CD4-positive, alpha-beta T cell (primary cell): ENCODE measurements around the gene LYPD6. TPM values are rescaled to one million over a fixed set of nuclear protein-coding genes. Genes with fewer than 3 reads are reported as not detected.

ENCODE experiments used
- ATAC-seq: fragments of 200-7000 bp; cut with Tn5 transposase; one replicate; pipeline ENCODE4 v1.10.0; 2022; ENCODE audit warnings: mild to moderate bottlenecking; ENCODE audit not compliant: poor library complexity
- CTCF ChIA-PET: fragments of 350-600 bp; sonication (Branson Sonifier 250); formaldehyde crosslinking; loops from one replicate; lab custom pipeline; 2021; ENCODE audit warnings: antibody characterized with exemption, inconsistent platforms; lab: Charles Lee
- POLR2A ChIA-PET: fragments of 350-600 bp; sonication (Branson Sonifier 250); formaldehyde crosslinking; loops from one replicate; lab custom pipeline; 2021; ENCODE audit warnings: antibody characterized with exemption, inconsistent platforms; lab: Charles Lee
- DNase-seq, 14 experiments: peaks; one replicate each; pipeline ENCODE4 v3.0.0-alpha.2; 2013 to 2020; ENCODE audit warnings: mixed read lengths in 2 of 14
- H3K27ac ChIP-seq, 2 donors: one replicate each; pipeline versions ENCODE4 v1.5.1 to v1.7.0; 2013; ENCODE audit warnings: low read length in 2 of 2, low read depth in 1 of 2, mild to moderate bottlenecking in 1 of 2
- H3K27me3 ChIP-seq, 2 experiments: 1 replicate in 1 of 2; 2 replicates in 1 of 2; pipeline versions ENCODE4 v1.6.1 to v1.7.0; 2013; ENCODE audit warnings: low read length in 2 of 2, control low read depth in 1 of 2, mild to moderate bottlenecking in 1 of 2, moderate library complexity in 1 of 2; ENCODE audit not compliant: insufficient read depth in 2 of 2, control insufficient read depth in 1 of 2
- H3K36me3 ChIP-seq: one replicate; pipeline ENCODE4 v1.6.1; 2013; ENCODE audit warnings: low read length, control low read depth; ENCODE audit not compliant: insufficient read depth
- H3K4me1 ChIP-seq: one replicate; pipeline ENCODE4 v1.6.1; 2013; ENCODE audit warnings: low read length, control low read depth; ENCODE audit not compliant: insufficient read depth
- H3K4me3 ChIP-seq: one replicate; pipeline ENCODE4 v1.5.1; 2013; ENCODE audit warnings: mild to moderate bottlenecking, low read length, moderate library complexity
- H3K9me3 ChIP-seq, 2 experiments: 1 replicate in 1 of 2; 2 replicates in 1 of 2; pipeline versions ENCODE4 v1.6.1 to v1.7.0; 2013; ENCODE audit warnings: low read length in 2 of 2, mild to moderate bottlenecking in 2 of 2, control low read depth in 1 of 2, moderate library complexity in 1 of 2; ENCODE audit not compliant: control insufficient read depth in 1 of 2, insufficient read depth in 1 of 2
- H3K27ac Mint-ChIP-seq: one replicate; pipeline ENCODE4 v1.8.0; 2020; ENCODE audit warnings: mixed read lengths
- H3K27me3 Mint-ChIP-seq: one replicate; pipeline ENCODE4 v1.8.0; 2021; ENCODE audit warnings: mixed read lengths
- H3K36me3 Mint-ChIP-seq: one replicate; pipeline ENCODE4 v1.8.0; 2021; ENCODE audit warnings: low read depth, mixed read lengths
- H3K4me1 Mint-ChIP-seq: one replicate; pipeline ENCODE4 v1.8.0; 2021; ENCODE audit warnings: low read depth, mixed read lengths
- H3K4me3 Mint-ChIP-seq: one replicate; pipeline ENCODE4 v1.8.0; 2020; ENCODE audit warnings: mild to moderate bottlenecking, mixed read lengths
- H3K9me3 Mint-ChIP-seq: one replicate; pipeline ENCODE4 v1.8.0; 2020; ENCODE audit warnings: mixed read lengths
- CTCF ChIP-seq: fragments of 200-600 bp; IDR thresholded peaks from one replicate; pipeline ENCODE4 v1.8.0; 2022; ENCODE audit warnings: antibody characterized with exemption, mild to moderate bottlenecking
- intact Hi-C, 2 experiments: fragments of 100-400 bp; cut with DNase I in 1 of 2; cut with micrococcal nuclease in 1 of 2; formaldehyde crosslinking; loops; one replicate each; pipeline versions ENCODE4 v1.15.1 to v1.9.0; 2023 to 2025; cut with DNase I, micrococcal nuclease
- total RNA-seq, 174 experiments: library from RNA in 2 of 174; stranded (reverse) in 2 of 174; gene quantifications; one replicate each; pipeline ENCODE4 v1.2.3 and lab custom pipeline; 2021 to 2026

Gene LYPD6
- total RNA-seq, 2 experiments from 2014 or later, result not detected

- POLR2A ChIA-PET, result no interaction called here
These were observed 83.1 kb downstream of the LYPD6 start for GRCh38 chr2:149413487-149413886.

GRCh38 chr2:149415086-149415485 lies 84.7 kb downstream of the LYPD6 start:
- Histone ChIP-seq H3K9me3 (no peaks in the 10 kb centered on the region), H3K4me1 (no peaks in the 10 kb centered on the region), H3K27ac (no peak overlapping the region), H3K36me3 (no peaks in the 10 kb centered on the region), H3K4me3 (no peak overlapping the region), H3K27me3 (no peaks in the 10 kb centered on the region)
- ATAC-seq (no peak), DNase-seq (no peak)
- intact Hi-C loops, result no loop called here
- Mint-ChIP-seq H3K9me3 (no peaks in the 10 kb centered on the region), H3K4me3 (no peak overlapping the region), H3K36me3 (no peaks in the 10 kb centered on the region), H3K27ac (no peak overlapping the region), H3K4me1 (no peaks in the 10 kb centered on the region), H3K27me3 (no peaks in the 10 kb centered on the region)
- POLR2A ChIA-PET, result no interaction called here
- TF ChIP-seq CTCF, result no peak
- CTCF ChIA-PET, result no interaction called here

More at GRCh38 chr2:149413487-149413886, 83.1 kb downstream of the LYPD6 start:
- ATAC-seq (no peak), DNase-seq (no peak)
- Histone ChIP-seq H3K4me1 (no peaks in the 10 kb centered on the region), H3K27ac (no peak overlapping the region), H3K27me3 (no peaks in the 10 kb centered on the region), H3K36me3 (no peaks in the 10 kb centered on the region), H3K4me3 (no peak overlapping the region), H3K9me3 (no peaks in the 10 kb centered on the region)
- TF ChIP-seq CTCF, result no peak
- Mint-ChIP-seq H3K9me3 (no peaks in the 10 kb centered on the region), H3K36me3 (no peaks in the 10 kb centered on the region), H3K4me3 (no peak overlapping the region), H3K4me1 (no peaks in the 10 kb centered on the region), H3K27ac (no peak overlapping the region), H3K27me3 (no peaks in the 10 kb centered on the region)
- intact Hi-C loops, result no loop called here
- CTCF ChIA-PET, result no interaction called here

GRCh38 chr2:149418065-149418464 lies 87.7 kb downstream of the LYPD6 start:
- Mint-ChIP-seq H3K4me1 (no peaks in the 10 kb centered on the region), H3K4me3 (no peak overlapping the region), H3K27ac (no peak overlapping the region), H3K36me3 (no peaks in the 10 kb centered on the region), H3K27me3 (no peaks in the 10 kb centered on the region), H3K9me3 (no peaks in the 10 kb centered on the region)
- Histone ChIP-seq H3K4me1 (no peaks in the 10 kb centered on the region), H3K4me3 (no peak overlapping the region), H3K27me3 (no peaks in the 10 kb centered on the region), H3K9me3 (no peaks in the 10 kb centered on the region), H3K36me3 (no peaks in the 10 kb centered on the region), H3K27ac (no peak overlapping the region)
- no peak for TF ChIP-seq CTCF
- ChIA-PET CTCF (no interaction called here), POLR2A (no interaction called here)
- intact Hi-C loops, result no loop called here
- no peak for ATAC-seq
- DNase-seq, result no peak
